Subcutaneous adipose tissue (tissue), 4 donors: Measurements from ENCODE around the gene ABCB8. TPM values are rescaled to one million over a fixed set of nuclear protein-coding genes. Genes with fewer than 3 reads are reported as not detected.

Experiments used
- total RNA-seq, 4 donors: library from RNA; depleted of rRNA; stranded (reverse); fragments of >200 nt; gene quantifications; one replicate each; pipeline ENCODE4 v1.1.0, GENCODE V29; 2016
- TF ChIP-seq, protein P1 (sequence below): fragments of 450-650 bp; IDR thresholded peaks from one replicate; pipeline ENCODE4 v1.5.1; 2016; ENCODE audit warnings: low read depth, mild to moderate bottlenecking, control low read depth, antibody characterized with exemption, moderate library complexity

The ABCB8 gene
- total RNA-seq, 4 donors from 2014 or later: 13.2 to 45.4 (median 14.9) TPM

DNA sequence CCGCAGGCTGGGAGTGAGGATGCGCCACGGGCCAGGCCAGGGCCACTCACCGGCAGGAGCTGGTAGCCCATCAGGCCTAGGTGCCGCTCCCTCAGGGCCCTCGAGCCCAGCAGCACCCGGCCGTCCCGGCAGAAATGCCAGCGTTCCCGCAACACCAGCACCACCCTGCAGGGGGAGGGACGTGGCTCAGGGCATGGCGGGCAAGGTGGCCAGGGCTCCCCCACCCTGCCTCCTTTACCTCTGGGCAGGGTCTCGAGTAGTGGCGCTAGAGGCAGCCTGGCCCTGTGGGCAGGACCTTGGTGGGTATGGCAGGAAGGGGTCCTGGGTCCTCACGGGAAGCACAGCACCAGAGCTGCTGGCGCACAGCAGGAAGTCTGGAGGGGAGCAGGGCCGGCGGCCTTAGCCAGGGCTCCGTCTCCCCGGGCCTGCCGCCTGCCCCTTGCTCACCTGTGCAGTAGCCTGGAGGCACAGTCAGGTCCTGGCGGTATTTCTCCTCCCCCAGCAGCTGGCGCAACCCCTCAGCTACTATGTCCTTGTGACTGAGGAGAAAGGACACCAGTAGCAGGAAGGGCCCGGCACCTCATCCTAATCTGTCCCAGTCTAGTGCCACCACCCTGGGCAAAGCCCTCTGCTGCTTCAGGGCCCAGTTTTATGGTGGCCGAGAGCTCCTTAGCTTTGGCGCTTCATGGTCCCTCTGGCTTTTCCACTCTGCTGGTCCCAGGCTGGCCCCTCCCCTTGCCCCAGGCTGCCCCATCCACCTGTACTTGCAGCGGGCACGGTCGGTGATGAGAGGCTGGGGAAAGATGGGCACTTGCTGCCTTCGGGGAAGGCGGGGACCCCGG, 48.8 kb downstream of the ABCB8 start:
- TF ChIP-seq, protein P1, sequence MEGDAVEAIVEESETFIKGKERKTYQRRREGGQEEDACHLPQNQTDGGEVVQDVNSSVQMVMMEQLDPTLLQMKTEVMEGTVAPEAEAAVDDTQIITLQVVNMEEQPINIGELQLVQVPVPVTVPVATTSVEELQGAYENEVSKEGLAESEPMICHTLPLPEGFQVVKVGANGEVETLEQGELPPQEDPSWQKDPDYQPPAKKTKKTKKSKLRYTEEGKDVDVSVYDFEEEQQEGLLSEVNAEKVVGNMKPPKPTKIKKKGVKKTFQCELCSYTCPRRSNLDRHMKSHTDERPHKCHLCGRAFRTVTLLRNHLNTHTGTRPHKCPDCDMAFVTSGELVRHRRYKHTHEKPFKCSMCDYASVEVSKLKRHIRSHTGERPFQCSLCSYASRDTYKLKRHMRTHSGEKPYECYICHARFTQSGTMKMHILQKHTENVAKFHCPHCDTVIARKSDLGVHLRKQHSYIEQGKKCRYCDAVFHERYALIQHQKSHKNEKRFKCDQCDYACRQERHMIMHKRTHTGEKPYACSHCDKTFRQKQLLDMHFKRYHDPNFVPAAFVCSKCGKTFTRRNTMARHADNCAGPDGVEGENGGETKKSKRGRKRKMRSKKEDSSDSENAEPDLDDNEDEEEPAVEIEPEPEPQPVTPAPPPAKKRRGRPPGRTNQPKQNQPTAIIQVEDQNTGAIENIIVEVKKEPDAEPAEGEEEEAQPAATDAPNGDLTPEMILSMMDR: no peak

DNA sequence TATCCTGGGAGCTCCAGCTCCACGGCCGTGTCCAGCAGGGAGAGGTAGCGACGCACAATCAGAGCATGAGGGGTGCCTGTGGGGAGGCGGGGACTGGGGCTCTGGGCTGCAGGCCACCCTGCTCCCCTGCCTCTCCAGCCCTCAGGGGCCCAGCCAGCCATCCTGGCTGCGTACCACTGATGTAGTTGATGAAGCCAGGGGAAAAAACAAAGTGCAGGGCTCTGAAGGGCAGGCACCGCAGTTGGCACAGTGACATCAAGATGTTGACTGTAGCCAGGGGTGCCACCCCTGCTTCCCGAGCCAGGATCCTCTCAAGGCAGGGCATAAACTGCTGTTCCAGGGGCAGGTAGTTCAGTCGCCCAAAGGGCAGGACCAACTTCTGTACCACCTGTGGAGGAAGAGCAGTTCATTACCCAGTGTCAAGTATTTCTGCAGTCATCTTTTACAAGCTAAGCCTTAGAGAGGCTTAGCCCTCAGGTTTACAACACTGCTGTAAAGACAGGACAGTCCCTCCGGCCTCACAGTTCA, 49.5 kb downstream of the ABCB8 start:
- TF ChIP-seq, protein P1: no peak

DNA sequence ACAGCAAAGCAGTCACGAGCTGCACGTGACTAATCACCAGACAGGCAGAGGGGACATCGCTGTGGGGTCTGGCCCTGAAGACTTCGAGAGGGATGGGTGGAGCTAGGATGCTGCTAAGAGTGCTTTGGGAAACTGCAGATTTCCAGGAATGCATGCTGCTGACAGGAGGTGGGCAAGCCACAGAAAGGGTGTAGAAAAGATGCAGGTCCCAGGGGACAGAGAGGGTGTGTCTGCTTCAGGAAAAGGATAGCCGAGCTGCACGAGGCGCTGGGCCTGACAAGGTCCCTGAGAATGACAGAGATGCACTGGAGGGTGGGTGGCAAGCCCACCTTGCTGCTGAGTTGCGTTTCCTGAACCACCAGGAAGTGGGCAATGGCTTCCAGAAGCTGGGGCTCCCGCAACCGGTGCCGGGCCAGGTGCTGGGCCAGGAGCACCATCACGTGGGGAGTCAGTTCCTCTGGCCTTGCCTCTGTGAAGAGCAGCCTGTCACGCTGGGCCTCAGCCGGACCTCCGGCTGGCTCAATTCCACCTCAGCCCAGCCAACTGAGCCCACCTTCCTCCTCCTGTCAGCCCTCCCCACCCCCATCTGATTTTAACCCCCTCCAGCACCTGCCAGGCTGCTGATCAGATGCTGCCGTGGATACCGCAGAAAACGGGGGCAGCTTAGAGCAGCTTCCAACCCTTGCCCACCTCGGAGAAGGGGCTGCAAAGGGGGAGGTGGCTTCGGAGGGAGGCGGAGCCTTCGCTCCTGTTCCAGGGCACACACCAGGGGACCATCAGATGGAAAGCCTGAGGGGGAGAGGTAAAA, 50.2 kb downstream of the ABCB8 start:
- TF ChIP-seq, protein P1: no peak

DNA sequence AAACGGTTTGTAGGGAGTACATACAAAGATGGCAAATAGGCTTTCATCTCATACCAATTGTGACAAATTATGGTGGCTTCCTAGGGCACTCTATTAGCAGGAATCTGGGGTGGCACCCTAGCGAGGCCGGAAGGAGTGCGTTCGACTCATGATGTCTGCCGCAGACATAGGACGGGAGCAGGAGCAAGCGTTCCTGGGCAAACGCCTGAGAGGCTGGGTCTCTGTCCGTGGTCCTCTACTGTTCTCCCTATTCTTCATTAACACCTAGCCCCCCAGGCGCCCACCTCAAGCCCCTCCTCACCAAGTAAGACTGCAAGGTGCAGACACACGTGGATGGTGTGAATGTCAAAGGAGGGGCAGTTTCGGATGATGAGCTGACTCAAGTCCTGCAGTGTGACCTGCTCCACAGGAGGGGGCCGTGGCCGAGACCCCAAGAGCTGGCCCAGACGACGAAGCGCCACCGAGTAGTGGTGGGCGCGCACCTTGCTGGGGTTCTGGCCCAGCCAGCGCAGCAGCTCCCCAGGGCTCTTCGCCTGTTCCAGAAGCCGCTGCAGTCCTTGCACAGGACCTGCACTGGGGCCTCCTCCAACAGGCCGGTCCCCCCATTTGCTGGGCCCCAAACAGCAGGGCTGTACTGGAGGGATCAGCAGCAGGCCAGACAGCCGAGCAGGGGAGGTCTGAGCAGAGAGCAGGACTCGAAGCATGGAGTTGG, 51.1 kb downstream of the ABCB8 start:
- TF ChIP-seq, protein P1: no peak

DNA sequence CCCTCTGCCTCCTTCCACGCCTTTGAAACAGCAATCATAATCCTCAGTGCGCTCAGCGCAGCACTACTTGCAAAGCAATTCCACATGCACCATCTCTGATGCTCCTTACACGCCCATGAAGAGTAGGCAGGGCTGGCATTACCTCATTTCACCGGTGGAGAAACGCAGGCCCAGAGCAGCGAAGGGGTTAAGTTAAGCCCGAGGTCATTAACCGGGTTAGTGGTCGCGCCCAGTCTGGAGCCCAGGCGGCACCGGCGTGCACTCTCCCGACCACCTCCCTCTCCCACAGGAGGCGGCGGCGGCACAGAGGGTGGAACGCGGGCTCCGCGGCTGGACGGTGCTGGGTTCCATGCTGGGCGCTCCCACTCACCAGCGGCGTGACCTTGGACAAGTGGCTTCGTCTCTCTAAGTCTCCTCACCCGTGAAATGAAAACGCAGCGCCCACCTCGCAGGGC, 51.8 kb downstream of the ABCB8 start:
- TF ChIP-seq, protein P1: no peak

DNA sequence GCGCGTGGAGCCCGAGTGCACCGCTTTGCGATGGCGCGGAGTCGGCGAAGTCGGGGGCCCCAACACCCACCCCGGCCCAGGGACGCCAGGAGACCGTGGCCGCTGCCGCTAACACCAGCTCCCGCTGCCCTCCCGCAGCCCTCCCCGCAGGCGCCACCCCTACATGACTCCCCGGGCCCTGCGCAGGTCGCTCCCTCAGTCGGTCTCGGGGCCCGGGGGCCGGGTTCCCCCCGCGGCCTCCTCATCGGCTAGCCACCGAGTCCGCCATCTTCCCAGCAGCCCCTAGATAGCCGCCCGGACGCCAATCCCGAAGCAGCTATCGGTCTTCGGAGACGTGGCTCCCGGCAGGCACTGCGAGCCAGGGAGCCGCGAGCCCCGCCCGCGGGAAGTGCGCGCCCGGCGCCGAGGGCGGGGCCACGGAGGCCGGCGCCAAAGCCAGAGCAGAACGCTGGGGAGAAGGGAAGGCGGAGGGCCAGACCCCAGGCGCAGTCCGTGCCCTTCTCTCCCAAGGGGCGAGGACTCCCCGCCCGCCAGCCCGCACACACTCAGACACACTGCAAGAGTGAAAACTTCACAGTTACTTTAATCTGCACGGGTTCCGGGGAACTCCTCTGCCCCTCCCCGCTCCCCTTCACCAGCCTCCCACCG, 52.4 kb downstream of the ABCB8 start, which contains the start of gene FASTK:
Gene FASTK, minus strand, starts transcription at position 288 of the 648 bp plus-strand sequence. Its CDS starts 43 bp downstream, at position 245.
- TF ChIP-seq, protein P1: no peak
